ENCODE data around the gene TIMM10B.
A peak's percentile ranks its signal among the peaks of the same experiment; 100 is the strongest.

Gene TIMM10B

DNA sequence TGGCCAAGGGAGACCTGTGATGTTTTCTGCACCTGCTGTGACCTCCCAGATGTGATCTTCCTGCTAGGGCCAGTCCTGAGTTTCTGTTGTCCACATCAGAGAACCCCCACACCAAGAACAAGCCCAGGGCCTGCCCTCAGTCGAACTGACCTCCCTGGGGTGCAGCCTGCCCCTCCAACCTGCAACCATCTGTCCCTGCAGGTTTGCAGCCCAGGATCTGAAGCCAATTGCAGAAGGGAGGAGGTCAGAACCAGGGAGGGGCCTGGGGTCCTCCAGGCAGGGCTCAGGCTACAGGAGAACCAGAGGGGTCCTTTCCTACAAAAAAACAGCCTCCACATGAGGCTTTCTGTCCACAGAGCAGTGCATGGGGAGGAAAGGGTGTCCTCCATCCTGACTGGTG is 8.4 kb upstream of the TIMM10B start:
- no peak for DNase-seq

DNA sequence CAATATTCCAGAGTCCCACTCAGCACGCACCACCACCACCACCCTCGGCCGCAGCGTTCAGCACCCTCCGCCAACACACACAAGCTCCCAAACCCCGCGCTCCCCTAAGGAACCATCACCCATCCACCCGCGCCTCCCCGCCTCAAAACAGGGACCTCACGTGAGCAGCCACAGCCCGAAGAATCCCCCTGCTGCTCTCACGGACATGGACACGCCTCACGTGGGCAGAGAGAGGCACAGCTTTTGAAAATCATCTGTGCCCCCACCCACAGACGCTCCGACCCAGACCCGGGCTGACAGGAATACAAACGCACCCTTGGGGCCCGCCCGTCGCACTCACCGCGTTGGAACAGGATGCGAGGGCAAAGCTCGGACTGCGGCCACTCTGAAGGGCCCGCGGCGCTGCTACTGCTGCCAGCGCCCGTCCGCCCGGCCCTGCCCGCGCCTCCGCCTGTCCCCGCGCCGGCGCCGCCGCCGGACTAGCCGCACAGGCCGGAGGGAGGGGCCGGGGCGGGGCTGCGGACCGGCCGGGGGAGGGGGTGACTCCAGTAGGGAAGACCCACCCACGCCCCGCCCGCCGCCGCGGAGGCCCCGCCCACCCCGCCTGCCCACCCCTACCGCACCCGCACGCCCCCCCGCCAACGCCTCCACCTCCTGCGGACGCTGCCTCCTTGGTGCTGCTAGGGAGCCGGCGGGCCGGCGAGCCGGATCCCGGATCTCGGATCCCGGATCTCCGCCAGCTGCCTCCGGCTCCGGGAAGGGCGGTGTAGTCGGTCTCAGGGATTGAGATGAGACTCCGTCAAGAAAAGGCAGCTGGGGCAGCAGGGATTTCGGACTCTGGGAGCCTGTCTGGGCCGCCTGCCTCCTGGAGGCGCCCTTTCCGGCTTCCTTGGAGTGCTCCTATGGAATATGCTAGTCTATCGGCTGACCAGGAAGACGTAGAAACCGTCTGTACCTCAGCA is 7.6 kb upstream of the TIMM10B start, which contains the start of gene TRIM3:
Gene TRIM3, minus strand, starts transcription at position 491 of the 962 bp plus-strand sequence. CDS start 8,246 bp downstream, outside the sequence.
- DNase-seq, result peak; percentile 70

GRCh38 chr11:6474413-6474792 is 6.9 kb upstream of the TIMM10B start:
- DNase-seq, result no peak

DNA sequence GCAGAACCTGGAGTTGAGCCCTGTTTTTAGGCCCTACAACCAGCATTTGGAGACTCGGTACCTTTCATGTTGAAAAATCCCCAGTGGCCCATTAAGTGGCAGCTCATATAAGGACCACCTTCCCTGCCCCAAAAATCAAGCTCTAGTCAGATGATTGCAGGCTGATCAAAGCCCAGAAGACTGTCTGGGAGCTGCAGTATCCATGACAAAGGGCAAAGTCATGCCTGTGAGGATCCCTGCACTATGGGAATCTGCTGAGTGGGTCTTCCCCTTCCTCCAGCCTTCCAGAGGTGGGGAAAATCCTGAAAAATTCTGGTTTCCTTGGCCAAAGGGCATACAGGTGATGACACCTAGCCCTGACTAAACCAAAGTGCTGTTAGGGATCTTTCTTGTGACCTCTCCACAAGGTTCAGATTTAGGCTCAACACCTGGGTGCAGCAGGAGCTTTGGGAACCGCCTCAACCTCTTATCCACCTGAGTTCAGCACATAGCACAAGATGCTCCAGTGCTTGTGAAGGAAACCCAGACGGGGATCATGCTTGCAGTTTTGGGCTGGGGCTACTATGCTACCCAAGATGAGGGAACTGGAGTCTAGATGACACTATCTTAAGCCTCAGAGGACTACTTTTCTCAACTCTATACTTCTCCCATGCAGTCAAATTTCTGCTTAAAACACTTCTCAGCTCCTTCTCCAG is 6.3 kb upstream of the TIMM10B start:
- no peak for DNase-seq

GRCh38 chr11:6475936-6476335 is 5.4 kb upstream of the TIMM10B start:
- no peak for DNase-seq

DNA sequence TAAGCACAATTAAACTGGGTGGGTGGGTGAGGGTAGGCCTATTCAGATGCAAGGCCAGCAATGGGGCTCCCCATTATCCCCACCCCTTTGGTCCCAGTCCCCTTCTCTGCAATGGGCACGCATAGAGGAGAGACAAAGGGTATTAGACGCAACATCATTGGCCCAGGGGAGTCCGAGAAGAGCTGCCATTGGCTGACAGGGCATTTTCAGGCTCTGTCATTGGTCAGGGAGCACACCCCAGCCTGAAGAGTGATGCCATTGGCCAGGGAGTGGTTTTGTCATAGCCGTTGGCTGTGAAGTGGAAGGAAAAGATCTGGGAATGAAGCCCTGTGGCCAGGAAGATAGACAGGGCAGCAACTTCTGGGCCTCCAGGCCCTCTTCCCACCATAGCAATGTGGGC is 4.7 kb upstream of the TIMM10B start:
- no peak for DNase-seq

GRCh38 chr11:6480299-6480914 is 894 bp upstream of the TIMM10B start:
- no peak for DNase-seq

- DNase-seq, result no peak
Measured at GRCh38 chr11:6481924-6482275, 599 bp downstream of the TIMM10B start.

DNA sequence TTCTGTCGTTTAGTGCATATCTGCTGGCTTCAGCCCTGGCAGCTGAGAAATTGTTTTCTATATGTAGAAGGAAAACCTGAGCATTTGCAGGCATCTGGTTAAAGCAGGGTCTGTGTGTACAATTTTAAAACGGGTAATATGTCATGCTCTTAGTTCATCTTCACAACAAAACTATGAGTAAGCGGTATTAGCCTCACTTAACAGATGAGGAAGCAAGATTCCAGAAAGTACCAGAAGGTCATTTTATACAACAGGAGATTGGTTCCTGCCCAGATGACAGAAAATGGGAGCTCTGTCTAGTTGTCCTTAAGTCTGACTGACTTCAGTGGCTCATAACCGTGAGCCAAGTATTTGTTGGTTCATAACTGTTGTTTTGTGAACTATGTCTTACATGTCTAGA is 1.1 kb downstream of the TIMM10B start:
- no peak for DNase-seq

DNA sequence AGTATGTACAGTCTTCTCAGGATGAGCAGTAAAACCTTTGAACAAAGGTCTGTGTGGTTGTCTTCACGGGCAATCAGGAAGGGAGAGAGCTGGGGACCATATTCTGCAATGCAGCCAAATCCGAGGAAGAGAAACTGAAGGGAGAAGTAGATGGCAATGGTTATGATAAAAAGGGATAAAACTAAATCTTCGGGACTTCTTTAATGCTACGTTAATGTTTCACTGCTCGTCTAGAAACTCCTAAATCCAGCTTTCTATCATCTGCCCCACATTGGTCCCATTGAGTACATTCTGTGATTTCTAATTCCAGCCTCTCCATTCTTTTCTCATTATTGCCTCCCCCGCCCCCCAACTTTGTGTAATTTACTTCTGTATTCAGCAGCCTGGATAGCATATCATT is 1.7 kb downstream of the TIMM10B start:
- no peak for DNase-seq

- no peak for DNase-seq
Measured at GRCh38 chr11:6485661-6486060, 4.4 kb downstream of the TIMM10B start.

DNA sequence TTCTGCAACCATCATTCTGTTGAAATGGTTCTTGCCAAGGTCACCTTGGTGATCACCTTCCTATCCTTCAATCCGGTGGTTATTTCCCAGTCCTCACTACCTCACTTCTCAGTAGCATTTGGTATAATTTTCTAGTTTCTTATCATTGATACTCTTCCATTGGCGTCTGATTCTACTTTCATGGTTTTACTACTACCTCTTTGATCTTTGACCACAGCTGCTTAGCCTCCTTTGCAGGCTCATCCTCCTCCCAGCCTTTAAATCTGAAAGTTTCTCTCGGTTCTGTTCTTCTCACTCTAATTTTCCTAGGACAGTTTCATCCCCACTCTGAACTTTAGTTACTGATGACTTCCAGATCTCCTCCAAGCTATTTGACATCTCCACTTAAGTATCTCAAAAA is 5.0 kb downstream of the TIMM10B start:
- DNase-seq, result no peak

- no peak for DNase-seq
Measured at GRCh38 chr11:6486938-6487337, 5.6 kb downstream of the TIMM10B start.

- DNase-seq, result no peak
Measured at GRCh38 chr11:6488342-6488741, 7.0 kb downstream of the TIMM10B start.

DNA sequence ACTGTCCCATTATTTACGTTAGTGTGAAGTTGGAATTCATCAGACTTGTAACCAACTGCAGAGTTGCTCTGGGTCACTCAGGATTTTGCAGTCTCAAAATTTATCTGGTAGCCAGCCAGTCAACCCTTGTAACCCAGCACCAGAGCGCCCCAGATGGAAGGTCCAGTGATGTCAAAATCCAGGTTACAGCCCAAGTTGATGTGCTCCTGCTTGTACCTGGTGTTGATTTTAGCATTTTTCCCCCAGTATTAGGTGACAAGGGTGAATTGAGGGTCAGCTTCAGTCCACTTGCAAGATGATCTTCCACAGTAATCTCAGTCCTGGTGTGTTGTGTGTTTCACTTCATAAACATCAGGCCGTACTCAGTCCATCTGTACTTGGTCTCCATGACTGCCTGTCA is 7.5 kb downstream of the TIMM10B start:
- DNase-seq, result no peak

- no peak for DNase-seq
Measured at GRCh38 chr11:6489306-6489705, 8.0 kb downstream of the TIMM10B start.

GRCh38 chr11:6497069-6497839 is 16.0 kb downstream of the TIMM10B start, which contains the start of gene DNHD1:
TSS of gene DNHD1 (plus strand) at chr11:6497280. CDS start at chr11:6498216, 936 bp downstream.
- no peak for DNase-seq

GRCh38 chr11:6498121-6498520 is 16.8 kb downstream of the TIMM10B start:
- DNase-seq, result no peak

- no peak for DNase-seq
Measured at GRCh38 chr11:6498544-6498943, 17.2 kb downstream of the TIMM10B start.

DNA sequence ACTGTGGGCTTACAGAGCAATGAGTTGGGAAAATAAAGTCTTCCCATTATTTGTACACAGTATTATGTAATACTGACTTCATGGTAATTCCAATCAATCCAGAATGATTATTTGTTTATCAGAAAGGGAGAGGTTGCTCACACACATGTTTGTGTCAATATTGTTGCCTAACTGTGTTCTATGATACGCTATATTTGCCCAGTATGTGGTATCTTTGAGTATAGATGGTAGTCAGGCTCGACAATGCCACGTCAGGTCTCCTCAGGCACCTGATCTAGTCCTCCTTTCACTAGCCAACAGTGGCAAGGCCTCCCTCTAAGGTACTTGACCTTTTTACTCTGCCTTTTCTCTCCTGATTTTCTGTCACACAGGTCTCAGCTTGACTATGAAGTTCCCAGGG is 21.1 kb downstream of the TIMM10B start:
- DNase-seq, result no peak

DNA sequence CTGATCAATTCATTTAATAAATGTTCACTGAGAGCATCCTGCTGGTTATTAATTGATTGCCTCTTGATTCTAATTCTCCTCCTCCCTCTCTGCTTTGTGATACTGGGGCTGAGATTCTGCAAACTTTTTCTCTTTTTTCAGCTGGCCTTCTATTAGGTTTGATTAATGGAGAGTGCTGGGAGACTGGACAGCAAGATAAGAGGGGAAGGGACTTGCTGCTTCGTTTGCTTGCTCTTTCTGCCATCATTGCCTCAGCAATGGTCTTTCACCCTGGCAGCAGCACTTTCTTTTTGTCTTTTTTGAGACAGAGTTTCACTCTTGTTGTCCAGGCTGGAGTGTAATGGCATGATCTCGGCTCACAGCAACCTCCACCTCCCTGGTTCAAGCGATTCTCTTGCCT is 22.9 kb downstream of the TIMM10B start:
- DNase-seq, result no peak

- DNase-seq, result no peak
Measured at GRCh38 chr11:6505577-6506240, 24.4 kb downstream of the TIMM10B start.
